Measurements from ENCODE around the gene DLG3. TPM values are rescaled to one million over a fixed set of nuclear protein-coding genes. Genes with fewer than 3 reads are reported as not detected.

The DLG3 gene
- total RNA-seq, 2 donors from 2014 or later: 17.3 to 17.6 TPM

GRCh38 chrX:70432936-70433847 is 11.4 kb upstream of the DLG3 start:
- H3K4me3 Mint-ChIP-seq: peak overlapping the region; percentile 87
- H3K36me3 Mint-ChIP-seq (ENCODE audit: low read depth): no peaks in the 10 kb centered on the region
- ATAC-seq (replicated peaks): peak; percentile 2
- no peaks in the 10 kb centered on the region for H3K4me1 Mint-ChIP-seq
- no peaks in the 10 kb centered on the region for H3K9me3 Mint-ChIP-seq
- peak overlapping the region; percentile 88 for H3K27ac Mint-ChIP-seq
- no peaks in the 10 kb centered on the region for H3K27me3 Mint-ChIP-seq

GRCh38 chrX:70433848-70434351 is 10.7 kb upstream of the DLG3 start:
- no peaks in the 10 kb centered on the region for H3K4me1 Mint-ChIP-seq
- no peaks in the 10 kb centered on the region for H3K9me3 Mint-ChIP-seq
- H3K27ac Mint-ChIP-seq: peak overlapping the region; percentile 88
- peak; percentile 83 for ATAC-seq (replicated peaks)
- peak overlapping the region; percentile 87 for H3K4me3 Mint-ChIP-seq
- no peaks in the 10 kb centered on the region for H3K27me3 Mint-ChIP-seq
- no peaks in the 10 kb centered on the region for H3K36me3 Mint-ChIP-seq (ENCODE audit: low read depth)

- Mint-ChIP-seq H3K4me3 (peak overlapping the region; percentile 87), H3K27me3 (no peaks in the 10 kb centered on the region), H3K9me3 (no peaks in the 10 kb centered on the region), H3K27ac (peak overlapping the region; percentile 88), H3K36me3 (ENCODE audit: low read depth) (no peaks in the 10 kb centered on the region), H3K4me1 (no peaks in the 10 kb centered on the region)
- peak; percentile 79 for ATAC-seq (replicated peaks)
Measured at GRCh38 chrX:70434352-70434866, 10.2 kb upstream of the DLG3 start.

GRCh38 chrX:70434914-70435586 is 9.6 kb upstream of the DLG3 start:
- peak overlapping the region; percentile 87 for H3K4me3 Mint-ChIP-seq
- H3K4me1 Mint-ChIP-seq: no peaks in the 10 kb centered on the region
- H3K9me3 Mint-ChIP-seq: no peaks in the 10 kb centered on the region
- ATAC-seq (replicated peaks): no peak
- peak overlapping the region; percentile 36 for H3K27ac Mint-ChIP-seq
- no peaks in the 10 kb centered on the region for H3K36me3 Mint-ChIP-seq (ENCODE audit: low read depth)
- H3K27me3 Mint-ChIP-seq: no peaks in the 10 kb centered on the region

DNA sequence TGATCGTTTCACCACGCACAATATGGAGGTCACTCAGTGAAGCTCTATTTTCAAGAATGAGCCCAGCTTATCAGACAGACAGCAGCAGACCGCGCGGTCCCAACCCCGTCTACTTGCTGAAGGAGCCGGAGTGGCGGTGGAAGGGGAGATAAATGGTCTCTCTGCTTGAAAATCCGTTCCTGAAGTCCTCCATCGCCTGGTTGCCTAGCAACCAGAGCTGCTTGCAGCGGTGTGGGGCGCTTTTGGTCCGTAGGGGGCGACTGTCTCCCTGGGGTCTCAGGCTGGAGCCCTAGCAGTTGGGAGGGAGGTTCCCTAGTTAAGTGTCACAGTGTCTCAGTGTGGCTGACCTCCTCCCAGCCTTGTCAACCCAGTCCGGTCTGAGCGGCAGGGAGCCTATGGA is 8.3 kb upstream of the DLG3 start:
- Mint-ChIP-seq H3K4me3 (no peak overlapping the region), H3K27me3 (peaks cover 1% of the 10 kb centered on the region), H3K9me3 (no peaks in the 10 kb centered on the region), H3K36me3 (ENCODE audit: low read depth) (no peaks in the 10 kb centered on the region), H3K4me1 (no peaks in the 10 kb centered on the region), H3K27ac (no peak overlapping the region)
- no peak for ATAC-seq (replicated peaks)

DNA sequence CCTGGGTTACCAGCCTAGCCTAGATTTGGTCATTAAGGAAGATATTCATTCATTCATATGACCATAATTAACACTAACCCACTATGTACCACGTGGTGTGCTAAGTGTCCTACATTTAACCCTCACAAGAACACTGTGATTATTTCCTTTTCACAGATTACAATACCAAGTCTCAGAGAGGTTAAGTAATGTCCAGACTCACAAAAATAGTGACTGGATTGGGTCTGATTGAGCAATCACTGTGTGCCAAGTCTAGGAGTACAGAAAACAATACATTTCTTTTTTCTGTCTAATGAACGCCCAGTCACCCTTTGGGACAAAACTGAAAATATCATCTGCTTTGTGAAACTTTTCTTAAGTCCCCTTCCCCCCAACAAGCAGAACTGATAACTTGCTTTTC is 7.6 kb upstream of the DLG3 start:
- Mint-ChIP-seq H3K4me1 (no peaks in the 10 kb centered on the region), H3K36me3 (ENCODE audit: low read depth) (no peaks in the 10 kb centered on the region), H3K27ac (no peak overlapping the region), H3K27me3 (peaks cover 5% of the 10 kb centered on the region), H3K9me3 (no peaks in the 10 kb centered on the region), H3K4me3 (no peak overlapping the region)
- ATAC-seq (replicated peaks): no peak

DNA sequence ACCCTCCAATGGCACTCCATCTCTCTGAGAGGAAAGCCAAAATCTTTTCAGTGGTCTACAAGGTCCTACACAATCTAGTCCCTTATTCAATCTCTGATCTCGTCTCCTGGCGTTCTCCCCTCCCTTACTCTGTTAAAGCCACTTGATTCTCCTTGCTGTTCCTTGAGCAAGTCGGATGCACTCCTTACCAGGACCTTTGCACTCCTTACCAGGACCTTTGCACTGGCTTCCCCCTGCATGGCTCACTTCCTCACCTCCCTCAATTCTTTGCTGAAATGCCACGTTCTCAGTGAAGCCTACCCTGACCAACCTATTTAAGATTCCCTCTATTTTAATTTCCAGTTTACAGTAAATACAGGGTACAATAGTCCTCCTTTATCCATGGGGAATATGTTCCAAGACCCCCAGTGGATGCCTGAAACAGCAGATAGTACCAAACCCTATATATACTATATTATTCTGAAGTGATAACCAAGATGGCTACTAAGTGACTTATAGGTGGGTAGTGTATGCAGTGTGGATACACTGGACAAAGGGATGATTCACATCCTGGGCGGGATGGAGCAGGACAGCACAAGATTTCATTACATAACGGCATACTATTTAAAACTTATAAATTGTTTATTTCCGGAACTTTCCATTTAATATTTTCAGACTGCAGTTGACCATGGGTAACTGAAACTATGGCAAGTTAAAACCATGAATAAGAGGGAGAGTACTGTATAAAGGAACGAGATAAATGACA is 6.5 kb upstream of the DLG3 start:
- no peaks in the 10 kb centered on the region for H3K9me3 Mint-ChIP-seq
- no peak overlapping the region for H3K4me3 Mint-ChIP-seq
- ATAC-seq (replicated peaks): no peak
- H3K27me3 Mint-ChIP-seq: peaks cover 11% of the 10 kb centered on the region
- H3K36me3 Mint-ChIP-seq (ENCODE audit: low read depth): no peaks in the 10 kb centered on the region
- H3K4me1 Mint-ChIP-seq: no peaks in the 10 kb centered on the region
- H3K27ac Mint-ChIP-seq: no peak overlapping the region

DNA sequence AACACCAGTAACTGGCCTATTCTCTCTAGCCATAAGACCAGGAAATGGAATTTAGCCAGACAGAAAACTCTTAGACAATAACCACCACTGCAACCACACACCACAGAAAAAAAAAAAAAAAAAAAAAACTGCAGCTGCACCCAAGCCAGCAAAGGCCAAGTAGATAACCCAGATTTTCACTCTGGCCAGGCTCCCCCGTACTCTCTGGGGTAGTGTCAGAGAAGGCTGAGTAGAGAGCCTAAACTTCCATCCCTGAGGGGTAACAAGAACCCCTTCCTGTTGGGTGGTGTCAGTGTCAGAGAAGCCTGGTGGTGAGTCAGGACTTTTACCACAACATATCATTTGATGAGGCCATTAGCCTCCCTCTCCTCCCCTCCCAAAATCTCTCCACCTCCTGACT is 5.6 kb upstream of the DLG3 start:
- Mint-ChIP-seq H3K9me3 (no peaks in the 10 kb centered on the region), H3K4me1 (no peaks in the 10 kb centered on the region), H3K27me3 (peaks cover 11% of the 10 kb centered on the region), H3K4me3 (no peak overlapping the region), H3K36me3 (ENCODE audit: low read depth) (no peaks in the 10 kb centered on the region), H3K27ac (no peak overlapping the region)
- ATAC-seq (replicated peaks): peak; percentile 64

- H3K27me3 Mint-ChIP-seq: peaks cover 19% of the 10 kb centered on the region
- no peaks in the 10 kb centered on the region for H3K4me1 Mint-ChIP-seq
- no peak overlapping the region for H3K4me3 Mint-ChIP-seq
- no peaks in the 10 kb centered on the region for H3K36me3 Mint-ChIP-seq (ENCODE audit: low read depth)
- no peaks in the 10 kb centered on the region for H3K9me3 Mint-ChIP-seq
- H3K27ac Mint-ChIP-seq: no peak overlapping the region
- no peak for ATAC-seq (replicated peaks)
Measured at GRCh38 chrX:70442224-70442623, 2.4 kb upstream of the DLG3 start.

- H3K9me3 Mint-ChIP-seq: no peaks in the 10 kb centered on the region
- H3K27me3 Mint-ChIP-seq: peaks cover 19% of the 10 kb centered on the region
- H3K4me3 Mint-ChIP-seq: no peak overlapping the region
- H3K27ac Mint-ChIP-seq: no peak overlapping the region
- no peaks in the 10 kb centered on the region for H3K36me3 Mint-ChIP-seq (ENCODE audit: low read depth)
- peak; percentile 21 for ATAC-seq (replicated peaks)
- H3K4me1 Mint-ChIP-seq: no peaks in the 10 kb centered on the region
Measured at GRCh38 chrX:70444946-70445656, 466 bp downstream of the DLG3 start.

DNA sequence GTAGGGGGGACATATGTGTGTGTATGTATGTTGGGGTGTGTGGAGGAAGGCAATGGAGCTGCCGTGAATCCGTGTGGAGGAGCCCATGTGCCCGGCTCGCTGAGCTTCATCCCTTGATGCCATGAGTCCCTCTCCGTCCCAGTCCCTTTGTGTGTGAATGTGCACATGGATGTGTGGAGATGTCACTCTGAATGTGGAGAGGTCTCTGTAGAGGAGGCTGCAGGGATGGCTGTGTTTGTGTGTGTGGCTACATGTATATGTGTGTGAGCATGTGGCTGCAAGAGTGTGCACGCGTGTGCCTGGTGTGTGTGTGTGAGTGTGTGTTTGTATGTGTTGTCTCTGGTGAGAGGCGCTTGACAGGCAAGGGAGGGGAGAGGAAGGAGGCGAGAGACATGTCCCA is 1.3 kb downstream of the DLG3 start:
- Mint-ChIP-seq H3K36me3 (ENCODE audit: low read depth) (no peaks in the 10 kb centered on the region), H3K4me3 (peak overlapping the region; percentile 46), H3K9me3 (no peaks in the 10 kb centered on the region), H3K27ac (no peak overlapping the region), H3K4me1 (no peaks in the 10 kb centered on the region), H3K27me3 (peaks cover 19% of the 10 kb centered on the region)
- ATAC-seq (replicated peaks): no peak

DNA sequence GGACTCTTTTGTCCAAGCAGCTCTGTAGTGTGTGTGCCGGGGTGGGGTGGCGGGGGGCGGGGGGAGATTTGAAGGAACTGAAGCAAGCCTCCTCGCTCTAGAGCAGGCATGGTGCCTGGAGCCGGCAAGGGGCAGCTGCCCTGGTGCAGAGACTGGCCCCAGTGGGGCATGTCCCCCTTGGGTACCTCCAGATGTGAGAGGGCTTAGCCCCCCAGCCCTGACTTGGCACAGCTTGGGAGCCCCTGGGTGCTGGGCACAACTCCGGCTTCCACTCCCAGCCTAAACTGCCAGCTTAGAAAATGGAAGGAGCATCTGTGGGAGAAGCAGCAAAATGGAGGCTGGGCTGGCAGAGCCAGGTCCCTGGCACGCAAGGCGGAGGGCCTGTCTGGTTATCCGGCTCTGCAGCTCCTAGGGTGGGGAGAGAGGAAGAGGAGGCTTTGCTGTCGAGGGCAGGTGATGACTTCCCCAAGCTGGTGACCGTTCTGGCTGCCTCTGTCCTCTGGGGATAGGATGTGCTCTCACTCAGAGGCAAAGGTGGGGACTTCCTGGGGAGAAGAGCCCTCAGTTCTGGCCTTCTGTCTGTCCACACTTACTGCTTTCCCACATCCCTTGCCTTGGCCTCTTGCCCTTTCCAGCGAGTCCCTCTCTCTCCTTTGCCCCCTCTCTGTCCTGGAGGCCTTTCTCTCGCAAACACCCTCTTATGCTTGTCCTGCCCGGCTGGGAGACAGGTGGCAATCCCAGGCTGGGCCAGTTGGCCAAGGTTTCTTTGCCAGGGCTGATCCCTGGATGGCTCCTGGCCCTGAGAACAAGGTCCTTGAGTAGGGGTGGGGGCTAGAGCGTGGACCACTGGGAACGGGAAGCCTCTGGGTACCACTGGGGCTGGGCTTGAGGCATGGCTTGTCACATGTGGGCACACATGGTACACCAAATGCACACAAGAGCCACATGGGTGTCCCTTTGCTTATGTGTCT is 2.0 kb downstream of the DLG3 start:
- Mint-ChIP-seq H3K4me3 (no peak overlapping the region), H3K9me3 (no peaks in the 10 kb centered on the region), H3K4me1 (no peaks in the 10 kb centered on the region), H3K36me3 (ENCODE audit: low read depth) (no peaks in the 10 kb centered on the region), H3K27ac (no peak overlapping the region), H3K27me3 (peaks cover 15% of the 10 kb centered on the region)
- ATAC-seq (replicated peaks): no peak

GRCh38 chrX:70449457-70449966 is 4.9 kb downstream of the DLG3 start:
- Mint-ChIP-seq H3K4me3 (no peak overlapping the region), H3K36me3 (ENCODE audit: low read depth) (no peaks in the 10 kb centered on the region), H3K4me1 (peaks cover 9% of the 10 kb centered on the region), H3K9me3 (no peaks in the 10 kb centered on the region), H3K27ac (no peak overlapping the region), H3K27me3 (peaks cover 8% of the 10 kb centered on the region)
- no peak for ATAC-seq (replicated peaks)

All from activated T-helper 17 cell treated with anti-CD3 and anti-CD28 coated beads, Interleukin-2, amount 50 U/mL, for 72 hours (primary cell).